GM18909 (cell line): Measurements from ENCODE around the gene OSBPL7.

Experiments used
- ATAC-seq: cut with Tn5 transposase; IDR thresholded peaks from one replicate; pipeline ENCODE4 v1.9.1; 2021; ENCODE audit warnings: mild to moderate bottlenecking; ENCODE audit not compliant: unreplicated experiment, poor library complexity

The OSBPL7 gene

GRCh38 chr17:47847341-47848197 is 26.0 kb upstream of the OSBPL7 start:
- no peak for ATAC-seq

GRCh38 chr17:47846716-47847340 is 25.2 kb upstream of the OSBPL7 start:
- ATAC-seq: no peak

- ATAC-seq: no peak
Measured at GRCh38 chr17:47845716-47846075, 24.1 kb upstream of the OSBPL7 start.

- ATAC-seq: no peak
Measured at GRCh38 chr17:47844814-47845715, 23.5 kb upstream of the OSBPL7 start.

- no peak for ATAC-seq
Measured at GRCh38 chr17:47844227-47844626, 22.6 kb upstream of the OSBPL7 start.

GRCh38 chr17:47843391-47843730 is 21.8 kb upstream of the OSBPL7 start:
- ATAC-seq: no peak

- no peak for ATAC-seq
Measured at GRCh38 chr17:47841488-47842291, 20.1 kb upstream of the OSBPL7 start.

- peak; percentile 83 for ATAC-seq
Measured at GRCh38 chr17:47840742-47841487, 19.3 kb upstream of the OSBPL7 start, which contains the start of gene SCRN2. Gene SCRN2, minus strand, starts transcription at chr17:47841273. Its CDS starts 430 bp downstream, at chr17:47840843.

- no peak for ATAC-seq
Measured at GRCh38 chr17:47840001-47840741, 18.6 kb upstream of the OSBPL7 start.

GRCh38 chr17:47839071-47839470 is 17.5 kb upstream of the OSBPL7 start:
- no peak for ATAC-seq

- no peak for ATAC-seq
Measured at GRCh38 chr17:47838636-47839035, 17.0 kb upstream of the OSBPL7 start.

GRCh38 chr17:47837401-47838039 is 15.9 kb upstream of the OSBPL7 start:
- ATAC-seq: no peak

- ATAC-seq: no peak
Measured at GRCh38 chr17:47836601-47837000, 15.0 kb upstream of the OSBPL7 start.

- ATAC-seq: no peak
Measured at GRCh38 chr17:47834756-47835155, 13.2 kb upstream of the OSBPL7 start.

- no peak for ATAC-seq
Measured at GRCh38 chr17:47831934-47832327, 10.3 kb upstream of the OSBPL7 start.

- ATAC-seq: peak; percentile 83
Measured at GRCh38 chr17:47831003-47831933, 9.7 kb upstream of the OSBPL7 start, which contains the start of the genes LRRC46 and MRPL10. Gene LRRC46, plus strand, starts transcription at chr17:47831670. Its CDS starts 320 bp downstream, at chr17:47831990. Gene MRPL10, minus strand, starts transcription at chr17:47831541. Its CDS starts 30 bp downstream, at chr17:47831511.
